ENCODE measurements around the gene LRWD1.
"Not testable (repeated sequence)": the region's sequence is repeated elsewhere in the genome, so short reads cannot be mapped to it uniquely, and the experiment has no call there.

LRWD1 gene

DNA sequence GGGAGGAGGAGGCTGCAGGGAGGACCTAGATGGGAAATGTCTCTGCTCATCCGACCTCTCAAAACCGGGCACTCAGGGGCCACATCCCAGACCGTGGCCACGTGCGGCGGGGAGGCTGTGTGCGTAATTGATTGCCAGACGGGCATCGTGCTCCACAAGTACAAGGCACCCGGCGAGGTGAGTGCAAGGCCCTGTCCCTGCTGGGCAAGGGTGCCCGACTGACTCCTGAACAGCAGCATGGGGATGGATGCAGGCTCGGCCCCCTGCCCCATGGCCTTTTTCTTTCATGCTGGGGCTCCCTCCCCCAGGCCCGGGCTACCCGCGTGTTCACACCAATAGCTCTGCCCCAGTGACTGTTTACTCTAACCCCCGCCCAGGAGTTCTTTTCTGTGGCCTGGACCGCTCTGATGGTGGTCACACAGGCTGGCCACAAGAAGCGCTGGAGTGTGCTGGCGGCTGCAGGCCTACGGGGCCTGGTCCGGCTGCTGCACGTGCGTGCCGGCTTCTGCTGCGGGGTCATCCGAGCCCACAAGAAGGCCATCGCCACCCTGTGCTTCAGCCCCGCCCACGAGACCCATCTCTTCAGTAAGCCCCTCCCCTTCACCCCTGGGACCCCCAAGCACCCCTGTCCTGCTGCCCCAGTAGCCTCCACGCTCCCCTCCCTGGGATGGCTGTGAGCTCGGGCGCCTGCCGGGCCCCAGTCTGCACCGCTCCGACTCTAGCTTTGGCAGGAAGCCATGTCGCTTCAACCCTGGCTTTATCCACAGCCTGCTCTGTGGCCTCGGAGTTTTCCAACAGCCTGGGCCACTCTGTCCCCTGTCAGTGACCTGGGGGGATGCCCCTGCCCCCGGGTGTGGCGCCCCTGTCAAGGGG, 3.9 kb downstream of the LRWD1 start:
- DNase-seq (ENCODE audit: low read depth in 2 of 2) = no peak

DNA sequence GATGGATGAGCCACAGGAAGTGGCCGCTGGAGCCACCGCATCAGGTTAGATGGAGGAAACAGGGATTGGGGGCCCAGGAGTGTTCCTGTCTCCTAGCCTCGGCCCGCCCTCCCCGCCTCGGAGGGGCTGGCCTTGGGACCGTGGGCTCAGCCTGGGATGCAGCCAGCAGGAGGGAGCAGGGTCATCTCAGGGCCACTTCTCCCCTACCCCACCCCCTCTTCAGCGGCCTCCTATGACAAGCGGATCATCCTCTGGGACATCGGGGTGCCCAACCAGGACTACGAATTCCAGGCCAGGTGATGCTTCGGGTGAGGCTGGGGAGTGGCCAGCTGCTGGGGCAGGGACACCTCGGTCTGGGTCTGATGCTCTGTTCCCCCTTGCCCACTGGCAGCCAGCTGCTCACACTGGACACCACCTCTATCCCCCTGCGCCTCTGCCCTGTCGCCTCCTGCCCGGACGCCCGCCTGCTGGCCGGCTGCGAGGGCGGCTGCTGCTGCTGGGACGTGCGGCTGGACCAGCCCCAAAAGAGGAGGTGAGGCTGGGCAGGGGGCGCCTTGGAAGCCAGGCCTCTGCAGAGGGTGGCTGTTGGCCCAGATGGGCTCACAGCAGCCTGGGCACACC, 4.7 kb downstream of the LRWD1 start:
- DNase-seq (ENCODE audit: low read depth in 2 of 2) = no peak

DNA sequence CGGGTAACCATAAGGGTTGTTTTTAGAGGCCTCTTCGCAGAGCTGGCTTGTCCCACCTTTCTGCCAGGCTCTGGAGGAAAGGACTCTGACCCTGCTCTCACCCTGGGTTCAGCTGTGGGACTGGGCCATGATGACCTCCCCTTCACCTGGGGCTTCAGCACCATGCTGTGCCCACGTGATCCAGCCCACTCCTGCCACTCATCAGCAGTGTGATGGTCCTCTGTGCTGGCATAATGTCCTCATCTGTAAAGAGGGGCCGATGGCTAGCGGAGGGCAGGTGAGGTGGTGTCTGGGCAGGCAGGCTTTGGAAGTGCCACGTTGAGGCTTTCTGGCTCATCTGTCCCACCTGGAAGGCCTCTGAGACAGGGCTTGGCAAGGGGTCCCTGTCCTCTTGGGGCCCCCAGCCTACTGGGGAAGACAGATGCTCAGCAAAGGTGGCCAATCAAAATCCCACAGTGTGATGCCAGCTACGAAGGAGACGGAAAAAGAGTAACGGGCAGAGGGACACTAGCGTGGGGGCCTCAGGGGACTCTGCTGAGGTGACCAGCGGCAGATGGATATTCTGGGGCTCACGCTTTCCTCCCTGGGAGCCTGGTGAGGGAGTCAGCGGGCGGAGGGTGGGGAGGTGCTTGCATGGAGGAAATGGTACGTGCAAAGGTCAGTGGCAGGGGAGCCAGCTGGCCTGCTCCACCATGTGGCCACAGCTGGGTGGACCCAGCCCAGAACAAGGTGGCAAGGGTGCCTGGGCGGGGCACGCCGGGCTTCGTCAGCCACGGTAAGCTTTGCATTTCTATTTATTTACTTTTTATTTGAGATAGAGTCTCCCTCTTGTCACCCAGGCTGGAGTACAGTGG, 5.4 kb downstream of the LRWD1 start:
- DNase-seq (ENCODE audit: low read depth in 2 of 2) = no peak

DNA sequence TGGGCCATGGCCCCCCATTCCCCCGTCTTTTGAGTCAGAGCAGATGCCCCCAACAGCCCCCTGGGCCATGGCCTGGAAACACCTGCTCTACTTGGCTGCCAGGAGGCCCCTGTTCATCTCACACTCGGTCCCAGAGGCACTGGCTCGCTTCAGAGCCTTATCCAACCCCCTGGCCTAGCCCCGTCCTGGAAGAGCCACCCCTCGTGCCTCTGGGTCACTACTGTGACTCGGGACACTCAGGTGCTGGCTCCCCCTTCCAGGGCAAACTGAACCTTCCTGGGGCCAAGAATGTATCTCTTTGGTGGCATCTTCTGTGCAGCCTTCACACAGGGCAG, 7.0 kb downstream of the LRWD1 start:
- DNase-seq (ENCODE audit: low read depth in 2 of 2) = no peak

DNA sequence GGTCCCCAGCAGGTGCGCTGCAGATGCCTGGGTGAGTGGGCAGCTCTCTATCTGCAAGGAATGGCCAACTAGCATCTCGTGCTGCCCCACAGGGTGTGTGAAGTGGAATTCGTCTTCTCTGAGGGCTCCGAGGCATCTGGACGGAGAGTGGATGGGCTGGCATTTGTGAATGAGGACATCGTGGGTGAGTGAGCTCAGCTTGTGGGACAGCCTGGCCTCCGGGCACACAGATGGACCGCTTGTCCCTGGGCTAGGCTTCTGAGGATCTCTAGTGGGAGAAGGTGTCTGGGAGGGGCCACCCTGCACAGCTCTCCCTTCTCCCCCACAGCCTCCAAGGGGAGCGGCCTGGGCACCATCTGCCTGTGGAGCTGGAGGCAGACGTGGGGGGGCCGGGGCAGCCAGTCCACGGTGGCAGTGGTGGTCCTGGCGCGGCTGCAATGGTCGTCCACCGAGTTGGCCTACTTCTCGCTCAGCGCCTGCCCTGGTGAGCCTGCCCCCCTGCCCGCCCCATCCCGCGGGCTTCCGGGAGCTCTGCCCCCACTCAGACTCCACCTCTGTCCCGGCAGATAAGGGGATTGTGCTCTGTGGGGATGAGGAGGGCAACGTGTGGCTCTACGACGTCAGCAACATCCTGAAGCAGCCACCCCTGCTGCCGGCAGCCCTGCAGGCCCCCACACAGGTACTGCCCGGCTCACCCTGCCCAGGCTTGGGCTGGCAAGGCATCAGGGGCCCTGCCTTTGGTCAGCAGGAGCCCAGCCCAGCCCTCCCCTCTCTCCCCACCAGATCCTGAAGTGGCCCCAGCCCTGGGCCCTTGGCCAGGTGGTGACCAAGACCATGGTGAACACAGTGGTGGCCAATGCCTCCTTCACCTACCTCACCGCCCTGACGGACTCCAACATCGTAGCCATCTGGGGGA, 7.6 kb downstream of the LRWD1 start:
- DNase-seq (ENCODE audit: low read depth in 2 of 2) = no peak

DNA sequence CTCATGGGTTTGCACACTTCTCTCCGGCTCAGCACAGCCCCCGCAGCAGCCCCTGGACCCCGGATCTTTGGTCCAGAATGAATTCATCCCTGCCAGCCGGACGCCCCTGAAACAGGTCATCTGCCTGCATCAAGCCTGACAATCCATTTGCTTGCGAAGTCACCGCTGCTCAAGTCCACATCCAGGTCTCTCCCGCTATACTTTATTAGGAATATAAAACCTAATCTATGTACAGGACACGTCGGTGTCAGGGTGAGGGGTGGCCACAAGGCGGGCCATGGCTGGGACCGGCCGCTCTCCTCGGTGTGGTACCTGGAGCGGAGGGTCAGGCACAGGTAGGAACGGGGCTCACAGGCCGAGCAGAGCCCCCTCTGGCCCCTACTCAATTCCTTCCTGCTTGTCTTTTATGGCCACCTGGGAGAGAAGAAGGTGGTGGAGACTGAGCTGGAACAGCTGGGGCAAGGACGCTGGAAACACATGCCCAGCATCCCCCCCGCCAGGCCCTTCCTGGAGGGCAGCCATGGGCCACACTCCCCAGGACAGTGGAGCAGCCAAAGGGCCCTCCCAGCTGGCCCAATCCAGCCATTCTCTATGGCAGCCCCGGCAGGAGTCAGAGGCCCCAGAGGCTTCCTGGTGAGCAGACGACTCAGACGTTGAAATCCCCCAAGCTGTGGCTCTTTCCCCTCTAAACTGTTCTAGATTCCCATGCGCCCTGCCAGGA, 8.6 kb downstream of the LRWD1 start:
- no peak for DNase-seq (ENCODE audit: low read depth in 2 of 2)

DNA sequence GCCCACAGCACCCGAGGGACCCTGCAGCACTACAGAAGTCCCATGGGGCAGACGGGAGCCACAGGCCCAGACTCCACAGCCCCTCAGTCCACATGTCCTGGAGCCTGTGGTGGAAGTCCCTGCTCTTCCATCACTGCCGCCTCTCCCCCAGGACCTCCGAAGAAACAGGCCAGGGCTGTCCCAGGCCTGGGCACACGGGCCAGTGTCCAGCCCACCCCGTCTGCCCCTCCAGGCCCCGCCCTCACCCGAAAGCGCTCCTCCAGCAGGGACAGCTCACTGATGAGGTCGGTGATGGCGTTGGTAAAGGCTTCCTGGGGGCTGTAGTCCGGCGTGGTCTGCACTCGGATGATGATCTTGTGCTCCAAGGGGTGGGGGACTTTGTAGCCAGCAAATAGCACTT, 9.3 kb downstream of the LRWD1 start:
- not testable (repeated sequence) for DNase-seq (ENCODE audit: low read depth in 2 of 2)

DNA sequence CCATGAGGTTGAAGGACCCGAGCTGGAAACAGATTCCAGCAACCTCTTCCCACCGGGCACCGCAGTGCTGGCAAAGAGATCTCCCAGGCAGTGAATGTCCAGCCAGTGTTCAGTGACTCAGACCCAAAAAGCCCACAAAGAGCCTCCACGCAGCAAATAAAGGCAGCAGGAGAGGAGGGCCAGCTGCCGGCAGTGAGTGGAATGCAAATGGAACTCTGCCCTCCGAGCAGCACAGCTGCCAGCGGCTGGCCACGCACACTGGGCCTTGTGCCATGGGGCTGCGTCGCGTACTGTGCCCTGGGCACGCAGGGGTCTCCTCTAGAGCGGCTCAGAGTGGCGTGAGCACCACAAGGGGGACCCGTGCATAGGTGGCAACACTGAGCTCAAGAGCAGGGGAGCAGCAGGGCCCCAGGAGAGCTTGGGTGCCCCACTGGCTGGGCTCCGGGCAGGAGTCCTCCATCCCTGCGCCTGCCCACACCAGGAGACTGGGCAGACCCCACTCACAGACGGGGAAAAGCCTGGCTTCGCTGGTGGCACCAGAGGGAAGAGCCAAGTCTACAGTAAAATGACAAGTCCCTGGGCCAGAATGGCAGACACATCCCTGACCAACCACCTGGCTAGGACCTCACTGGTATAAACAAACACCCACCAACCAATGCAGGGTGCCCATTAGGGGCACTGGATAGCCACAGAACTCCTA, 10.1 kb downstream of the LRWD1 start:
- DNase-seq (ENCODE audit: low read depth in 2 of 2) = not testable (repeated sequence)

DNA sequence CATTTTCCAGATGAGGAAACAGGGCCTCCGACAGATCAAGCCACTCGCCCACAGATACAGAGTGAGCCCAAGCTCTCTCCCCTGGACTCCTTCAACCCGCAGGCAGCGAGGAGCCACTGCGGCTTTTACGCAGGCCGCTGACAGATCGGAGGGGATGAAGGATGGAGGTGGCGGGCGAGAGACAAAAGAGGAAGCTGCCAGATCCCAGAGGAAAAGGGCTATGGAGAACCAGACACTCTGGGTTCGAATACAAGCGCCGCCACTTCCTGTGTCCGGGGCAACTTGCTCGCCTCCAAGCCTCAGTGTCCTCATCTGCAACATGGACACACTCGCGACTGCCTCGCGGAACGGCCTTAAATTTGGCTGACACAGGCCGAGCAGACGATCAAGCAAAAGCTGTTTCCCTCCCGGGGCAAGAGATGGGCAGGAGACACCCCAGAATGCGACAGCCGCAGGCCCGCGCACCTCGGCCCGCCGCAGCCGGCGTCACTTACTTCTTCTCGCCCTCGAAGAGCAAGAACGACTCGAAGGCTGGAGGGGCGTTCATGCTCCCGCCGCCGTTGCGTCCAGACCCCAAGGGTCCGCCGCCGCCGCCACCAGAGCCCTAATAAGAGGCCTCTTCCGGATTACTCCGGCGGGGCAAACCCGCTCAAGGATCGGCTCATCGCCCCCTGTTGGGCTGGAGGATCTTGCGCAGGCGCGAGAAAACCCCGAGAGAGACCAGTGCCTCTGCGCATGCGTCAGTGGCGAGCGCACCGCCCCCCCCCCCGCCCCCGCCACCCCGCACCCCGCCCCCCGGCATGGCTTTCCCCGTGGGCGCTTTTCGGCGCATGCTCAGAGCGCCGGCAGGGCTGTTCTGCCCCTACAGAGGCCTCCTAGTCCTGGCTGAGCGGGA, 13.8 kb downstream of the LRWD1 start, which contains the start of gene POLR2J:
TSS of gene POLR2J (minus strand) at position 609 of the 895 bp plus-strand sequence. CDS start at position 547, 62 bp downstream.
- DNase-seq (ENCODE audit: low read depth in 2 of 2) = peak; percentile 83 to 99

DNA sequence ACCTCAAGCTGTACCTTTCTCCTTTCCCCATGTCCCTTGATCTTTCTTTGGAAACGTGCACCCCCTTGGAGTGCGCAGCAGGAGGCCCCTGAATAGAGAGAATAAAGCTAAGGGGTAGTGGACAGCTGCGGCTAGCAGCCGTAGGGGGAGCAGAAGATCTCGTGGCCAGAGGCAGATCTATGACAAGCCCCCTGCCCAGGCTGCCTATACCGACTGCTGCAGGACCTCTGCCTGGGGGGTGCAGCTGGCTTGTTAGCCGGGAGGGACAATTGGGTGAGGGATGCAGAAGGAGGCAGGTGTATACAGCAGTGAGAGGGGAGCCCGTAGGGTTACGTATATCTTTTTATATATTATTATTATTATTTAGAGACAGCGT, 14.4 kb downstream of the LRWD1 start:
- not testable (repeated sequence) for DNase-seq (ENCODE audit: low read depth in 2 of 2)

DNA sequence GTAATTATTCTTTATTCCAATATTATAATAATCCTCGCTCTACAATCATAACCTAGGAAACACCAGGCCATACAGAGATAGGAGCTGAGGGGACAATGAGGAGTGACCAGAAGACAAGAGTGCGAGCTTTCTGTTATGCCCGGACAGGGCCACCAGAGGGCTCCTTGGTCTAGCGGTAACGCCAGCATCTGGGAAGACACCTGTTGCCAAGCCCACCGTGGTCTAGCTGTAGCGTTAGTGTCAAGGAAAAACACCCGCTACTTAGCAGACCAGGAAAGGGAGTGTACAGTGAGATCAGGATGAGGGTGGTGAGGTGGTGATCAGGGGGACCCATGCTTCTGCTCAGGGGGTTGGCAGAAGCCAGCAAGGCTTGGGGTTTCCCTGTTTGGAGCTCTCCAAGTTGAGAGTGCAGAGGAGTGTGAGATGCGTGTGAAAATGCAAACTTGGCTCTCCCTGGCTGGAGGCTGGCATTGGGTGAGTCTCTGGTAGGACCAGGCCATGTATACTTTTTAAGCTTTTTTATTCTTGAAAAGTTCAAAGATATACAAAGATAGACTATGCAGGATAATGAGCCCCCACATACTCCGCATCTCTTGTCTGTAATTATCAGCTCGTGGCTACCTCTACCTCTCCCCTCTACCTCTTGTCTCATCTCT, 15.3 kb downstream of the LRWD1 start:
- DNase-seq (ENCODE audit: low read depth in 2 of 2) = not testable (repeated sequence)

DNA sequence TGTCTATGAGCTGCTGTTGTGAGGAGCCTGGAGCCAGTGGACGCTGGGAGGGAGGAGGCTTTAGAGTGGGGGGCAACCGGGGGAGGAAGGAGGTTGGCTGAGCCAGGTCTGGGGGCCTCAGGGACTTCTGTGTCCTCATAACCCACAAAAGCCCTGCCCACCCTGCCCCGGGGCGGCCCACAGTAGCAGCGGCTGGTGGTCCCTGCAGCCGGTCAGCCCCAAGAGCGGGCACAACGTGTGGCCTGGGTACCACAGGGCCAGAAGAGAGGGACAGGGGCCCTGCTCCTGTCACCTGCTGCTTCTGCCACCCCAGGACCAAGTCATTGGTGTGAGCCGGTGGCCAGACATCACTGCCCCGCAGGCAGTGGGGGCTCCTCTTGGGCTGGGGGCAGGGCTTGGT, 17.2 kb downstream of the LRWD1 start:
- DNase-seq (ENCODE audit: low read depth in 2 of 2) = not testable (repeated sequence)

DNA sequence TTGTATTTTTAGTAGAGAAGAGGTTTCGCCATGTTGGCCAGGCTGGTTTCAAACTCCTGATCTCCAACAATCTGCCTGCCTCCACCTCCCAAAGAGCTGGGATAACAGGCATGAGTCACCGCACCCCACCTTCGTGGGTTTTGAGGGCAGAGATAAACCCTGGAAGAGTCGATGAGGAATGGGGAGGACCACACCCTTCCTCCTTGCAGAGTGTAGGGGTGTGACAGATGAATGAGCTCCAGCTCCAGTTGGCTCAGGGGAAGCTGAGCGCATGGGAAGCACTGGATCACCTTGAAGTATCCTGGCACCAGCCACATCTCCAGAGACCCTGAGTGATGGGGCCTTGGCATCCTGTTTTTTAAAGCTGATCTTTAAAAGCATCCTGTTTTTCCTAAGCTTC, 19.5 kb downstream of the LRWD1 start:
- DNase-seq (ENCODE audit: low read depth in 2 of 2) = not testable (repeated sequence)

DNA sequence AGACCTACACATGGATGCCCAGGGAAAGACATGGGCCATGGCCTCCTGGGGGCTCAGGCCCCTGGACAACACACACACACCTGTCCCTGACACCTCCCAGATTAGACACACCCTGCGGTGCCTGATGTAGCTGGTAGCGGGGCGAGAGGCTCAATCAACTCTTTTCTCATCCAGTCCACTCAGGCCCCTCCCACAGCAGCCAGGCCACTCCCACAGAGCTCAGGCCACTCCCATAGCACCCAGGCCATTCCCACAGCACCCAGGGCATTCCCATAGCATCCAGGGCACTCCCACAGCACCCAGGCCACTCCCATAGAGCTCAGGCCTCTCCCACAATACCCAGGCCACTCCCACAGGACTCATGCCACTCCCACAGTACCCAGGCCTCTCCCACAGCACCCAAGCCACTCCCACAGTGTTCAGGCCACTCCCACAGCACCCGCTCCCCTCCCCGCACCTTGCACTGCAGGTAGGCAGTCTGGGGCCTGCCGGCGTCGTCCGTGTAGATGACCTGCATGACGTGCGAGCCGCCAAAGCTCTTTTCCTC, 25.8 kb downstream of the LRWD1 start:
- DNase-seq (ENCODE audit: low read depth in 2 of 2) = not testable (repeated sequence)

DNA sequence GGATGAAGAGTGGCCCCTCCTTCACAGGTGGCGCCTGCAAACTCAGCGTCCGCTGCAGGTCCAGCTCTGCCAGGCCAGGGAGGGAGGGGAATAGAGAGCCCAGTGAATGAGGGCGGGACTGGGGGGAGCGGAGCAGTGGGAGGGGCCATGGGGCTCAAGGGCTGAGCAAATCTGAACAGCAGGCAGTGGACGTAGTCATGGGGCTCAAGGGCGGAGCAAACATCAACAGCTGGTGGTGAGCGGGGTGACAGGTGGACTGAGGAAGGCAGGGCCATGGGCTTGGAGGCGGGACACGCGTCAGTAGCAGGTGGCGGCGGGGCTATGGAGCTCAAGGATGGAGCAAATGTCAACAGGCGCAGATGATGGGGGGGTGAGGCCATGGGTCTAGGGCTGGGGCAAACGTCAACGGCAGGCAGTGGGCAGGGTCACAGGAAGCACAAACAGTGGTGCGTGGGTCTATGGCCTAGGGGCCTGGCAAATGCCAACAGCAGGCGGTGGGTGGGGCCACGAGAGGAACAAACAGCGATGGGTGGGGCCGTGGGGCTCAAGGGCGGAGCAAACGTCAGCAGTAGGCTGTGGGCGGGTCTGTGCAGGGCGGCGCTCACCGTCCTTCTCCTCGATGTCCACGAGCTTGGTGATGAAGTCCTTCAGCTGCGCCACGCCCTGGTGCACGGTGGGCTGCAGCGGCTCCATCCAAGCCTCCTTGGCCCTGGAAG, 28.6 kb downstream of the LRWD1 start:
- DNase-seq (ENCODE audit: low read depth in 2 of 2) = not testable (repeated sequence)

DNA sequence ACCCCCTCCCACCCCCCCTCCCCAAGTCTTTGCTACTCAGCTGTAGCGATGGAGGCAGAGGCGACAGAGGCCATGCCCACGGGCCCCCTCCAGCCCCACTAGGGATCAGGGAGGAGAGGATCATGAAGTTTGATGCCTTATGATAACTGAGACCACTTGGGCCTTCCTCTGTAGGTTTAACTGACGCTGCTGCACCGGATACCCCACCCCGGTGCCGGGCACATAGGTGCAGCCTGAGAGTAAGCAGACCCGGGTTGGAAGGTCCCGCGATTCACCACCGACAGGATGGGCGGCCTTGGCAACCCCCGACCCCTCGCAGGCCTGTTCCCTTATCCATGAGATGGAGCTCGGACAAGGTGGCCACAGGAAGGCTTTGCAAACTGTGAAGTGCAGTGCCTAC, 29.2 kb downstream of the LRWD1 start:
- DNase-seq (ENCODE audit: low read depth in 2 of 2) = not testable (repeated sequence)

DNA sequence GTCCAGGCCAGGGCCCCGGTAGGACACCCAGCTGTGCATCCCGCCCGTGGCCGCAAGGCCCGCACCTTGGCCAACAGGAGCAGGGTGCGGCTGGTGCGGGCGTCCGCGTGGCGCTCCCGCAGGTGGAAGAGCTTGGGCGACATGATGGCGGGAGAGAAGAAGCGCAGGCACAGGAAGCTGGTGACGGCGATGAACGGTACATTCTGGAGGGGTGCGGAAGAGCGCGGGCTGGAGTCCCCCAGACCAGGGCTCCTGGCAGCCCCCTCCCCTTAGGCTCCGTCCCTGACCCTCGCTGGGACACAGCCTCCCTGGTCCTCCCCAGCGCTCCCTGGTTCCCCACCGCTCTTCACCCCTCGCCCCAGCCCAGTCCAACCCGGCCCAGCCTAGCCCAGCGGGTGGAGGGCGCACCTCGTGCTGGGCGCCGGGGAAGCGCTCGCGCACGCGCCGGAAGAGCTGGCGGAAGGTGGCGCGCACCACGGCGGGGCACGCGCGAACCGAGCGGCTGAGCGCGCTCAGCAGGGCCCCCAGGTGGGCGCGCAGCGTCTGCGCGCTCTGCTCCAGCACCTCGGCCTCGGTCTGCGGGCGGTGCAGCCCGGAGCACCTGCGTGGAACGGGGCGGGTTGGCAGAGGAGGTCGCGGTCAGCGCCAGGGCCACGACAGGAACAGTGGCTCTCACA, 29.8 kb downstream of the LRWD1 start:
- DNase-seq (ENCODE audit: low read depth in 2 of 2) = not testable (repeated sequence)
